ENCODE measurements around the gene VPS50.

- TF ChIP-seq ETV6 (CRISPR knock-in tag; IDR thresholded peaks at IDR 0.05), result no peak
- TF ChIP-seq ATF2 (CRISPR knock-in tag; IDR thresholded peaks at IDR 0.05; ENCODE audit: borderline replicate concordance, low read depth), result no peak
Observed at GRCh38 chr7:93284908-93285307, 52.7 kb downstream of the VPS50 start.
